GM23338 (cell line): ENCODE data around the gene TOLLIP. TPM values are rescaled to one million over a fixed set of nuclear protein-coding genes. Genes with fewer than 3 reads are reported as not detected.

Source experiments
- ATAC-seq: fragments of 200-7000 bp; cut with Tn5 transposase; 3 replicates; pipeline ENCODE4 v1.9.1; 2020
- DNase-seq: peaks from one replicate; pipeline ENCODE4 v3.0.0-alpha.2; 2015; ENCODE audit warnings: low spot score
- H2AFZ ChIP-seq: fragments of 200-600 bp; sonication (generic); 2 replicates; pipeline ENCODE4 v1.8.0; 2016; ENCODE audit warnings: antibody characterized with exemption, mild to moderate bottlenecking, moderate library complexity
- H3F3A ChIP-seq: fragments of 200-600 bp; sonication (generic); replicated peaks from 2 replicates; pipeline ENCODE4 v1.8.0; 2017; ENCODE audit warnings: antibody characterized with exemption, mixed run types, low read depth
- H3K27ac ChIP-seq: fragments of 200-600 bp; sonication (generic); 2 replicates; pipeline ENCODE4 v1.6.1; 2016; ENCODE audit warnings: low read depth
- H3K27me3 ChIP-seq: fragments of 200-600 bp; sonication (generic); 2 replicates; pipeline ENCODE4 v1.8.0; 2016; ENCODE audit warnings: mild to moderate bottlenecking, mixed run types, moderate library complexity; ENCODE audit not compliant: insufficient read depth
- H3K36me3 ChIP-seq: fragments of 200-600 bp; sonication (generic); 2 replicates; pipeline ENCODE4 v1.8.0; 2016; ENCODE audit warnings: mild to moderate bottlenecking; ENCODE audit not compliant: insufficient read depth
- H3K4me1 ChIP-seq: fragments of 200-600 bp; sonication (generic); 2 replicates; pipeline ENCODE4 v1.8.0; 2016; ENCODE audit warnings: mild to moderate bottlenecking, moderate library complexity; ENCODE audit not compliant: insufficient read depth
- H3K4me2 ChIP-seq: fragments of 200-600 bp; sonication (generic); 2 replicates; pipeline ENCODE4 v1.7.1; 2017; ENCODE audit warnings: mixed run types
- H3K4me3 ChIP-seq: fragments of 200-600 bp; sonication (generic); 2 replicates; pipeline ENCODE4 v1.6.1; 2016; ENCODE audit warnings: mixed run types
- H3K79me2 ChIP-seq: fragments of 200-600 bp; sonication (generic); replicated peaks from 2 replicates; pipeline ENCODE4 v1.8.0; 2017; ENCODE audit warnings: mild to moderate bottlenecking; ENCODE audit not compliant: insufficient read depth
- H3K9me2 ChIP-seq: fragments of 200-600 bp; sonication (generic); 2 replicates; pipeline ENCODE4 v1.8.0; 2017; ENCODE audit not compliant: insufficient read depth
- H4K20me1 ChIP-seq: fragments of 200-600 bp; sonication (generic); replicated peaks from 2 replicates; pipeline ENCODE4 v1.8.0; 2017; ENCODE audit warnings: mild to moderate bottlenecking; ENCODE audit not compliant: insufficient read depth
- H3K27ac Mint-ChIP-seq: 2 replicates; pipeline ENCODE4 v1.8.0; 2020; ENCODE audit warnings: inconsistent platforms, mild to moderate bottlenecking, moderate library complexity, mixed read lengths
- H3K27me3 Mint-ChIP-seq: 3 replicates; pipeline ENCODE4 v1.8.0; 2022; ENCODE audit warnings: low read depth, mild to moderate bottlenecking, moderate library complexity, mixed read lengths, inconsistent platforms; ENCODE audit not compliant: insufficient read depth, poor library complexity
- H3K36me3 Mint-ChIP-seq: 3 replicates; pipeline ENCODE4 v1.8.0; 2021; ENCODE audit warnings: low read depth, mild to moderate bottlenecking, inconsistent platforms, moderate library complexity, mixed read lengths
- H3K4me1 Mint-ChIP-seq: 3 replicates; pipeline ENCODE4 v1.8.0; 2020; ENCODE audit warnings: mild to moderate bottlenecking, inconsistent platforms, mixed read lengths
- H3K4me3 Mint-ChIP-seq: 3 replicates; pipeline ENCODE4 v1.8.0; 2021; ENCODE audit warnings: moderate library complexity, mild to moderate bottlenecking, inconsistent platforms, mixed read lengths
- H3K9me3 Mint-ChIP-seq: 3 replicates; pipeline ENCODE4 v1.8.0; 2020; ENCODE audit warnings: moderate library complexity, mild to moderate bottlenecking, inconsistent platforms, mixed read lengths
- EZH2 ChIP-seq: fragments of 200-600 bp; sonication (generic); IDR thresholded peaks from one replicate; pipeline ENCODE4 v1.8.0; 2017; ENCODE audit warnings: antibody characterized with exemption, mild to moderate bottlenecking, low read depth; ENCODE audit not compliant: unreplicated experiment
- EZH2phosphoT487 ChIP-seq: fragments of 200-600 bp; sonication (generic); IDR thresholded peaks from one replicate; pipeline ENCODE4 v1.8.1; 2018; ENCODE audit warnings: antibody characterized with exemption; ENCODE audit not compliant: unreplicated experiment
- ZNF331 ChIP-seq: fragments of 250-450 bp; sonication (Bioruptor Pico); IDR thresholded peaks from 2 replicates; pipeline ENCODE4 v1.5.0; 2020; ENCODE audit warnings: low read depth, mild to moderate bottlenecking, moderate library complexity
- ZNF462 ChIP-seq: fragments of 250-450 bp; sonication (Bioruptor Pico); IDR thresholded peaks from 2 replicates; pipeline ENCODE4 v1.5.0; 2020; ENCODE audit warnings: mild to moderate bottlenecking, moderate library complexity
- polyA plus RNA-seq: library from polyadenylated mRNA; unstranded; fragments of >200 nt; fragmentation: Nextera tagmentation; extraction: Ambion mirVana; gene quantifications from 2 replicates; pipeline ENCODE4 v1.2.1, GENCODE V29; 2016
- total RNA-seq: library from RNA; depleted of rRNA; stranded (reverse); fragments of >200 nt; shearing (Covaris generic); gene quantifications from 2 replicates; pipeline ENCODE4 v1.2.3, GENCODE V29; 2014
- TF ChIP-seq, protein P1 (sequence below): IDR thresholded peaks from 2 replicates; pipeline ENCODE4 v1.6.1; 2016; ENCODE audit warnings: antibody characterized with exemption

The TOLLIP gene
- total and polyA plus RNA-seq, 2 experiments from 2014 or later = 13.5 to 18.0 TPM

DNA sequence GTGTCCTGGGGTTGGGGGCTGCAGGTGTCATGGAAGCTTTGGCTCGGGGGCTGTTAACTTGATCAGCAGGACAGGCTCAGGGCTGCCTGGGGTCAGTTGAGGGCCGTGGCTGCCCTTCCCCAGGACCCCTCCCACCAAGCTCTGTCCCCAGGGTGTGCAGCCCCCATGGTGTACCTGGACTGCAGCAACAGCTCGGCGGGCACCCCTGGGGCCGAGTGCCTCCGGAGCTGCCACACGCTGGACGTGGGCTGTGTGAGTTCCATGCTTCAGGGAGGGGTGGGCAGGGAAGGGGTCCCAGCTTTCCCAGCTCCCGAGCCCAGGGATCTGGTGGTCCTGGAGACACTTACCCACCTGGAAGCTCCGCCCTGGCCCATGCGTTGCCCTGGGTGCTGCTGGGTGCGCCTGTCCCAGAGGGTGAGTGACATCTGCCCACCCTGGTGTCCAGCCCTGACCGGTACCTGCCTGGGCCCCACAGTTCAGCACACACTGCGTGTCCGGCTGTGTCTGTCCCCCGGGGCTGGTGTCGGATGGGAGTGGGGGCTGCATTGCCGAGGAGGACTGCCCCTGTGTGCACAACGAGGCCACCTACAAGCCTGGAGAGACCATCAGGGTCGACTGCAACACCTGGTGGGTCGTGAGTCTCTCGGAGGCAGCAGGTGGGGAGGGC, 75.2 kb downstream of the TOLLIP start:
- Mint-ChIP-seq H3K27me3 (peaks cover 2% of the 10 kb centered on the region), H3K4me3 (no peak overlapping the region), H3K27ac (no peak overlapping the region), H3K9me3 (no peaks in the 10 kb centered on the region; the same call in 2 of the 3 replicates), H3K4me1 (no peaks in the 10 kb centered on the region), H3K36me3 (no peaks in the 10 kb centered on the region)
- ATAC-seq (no peak), DNase-seq (no peak)
- no peaks in the 10 kb centered on the region for H3K27me3 ChIP-seq
- no peak overlapping the region for H3K4me2 ChIP-seq
- no peaks in the 10 kb centered on the region for H3F3A ChIP-seq
- no peak for TF ChIP-seq ZNF331
- TF ChIP-seq, protein P1, sequence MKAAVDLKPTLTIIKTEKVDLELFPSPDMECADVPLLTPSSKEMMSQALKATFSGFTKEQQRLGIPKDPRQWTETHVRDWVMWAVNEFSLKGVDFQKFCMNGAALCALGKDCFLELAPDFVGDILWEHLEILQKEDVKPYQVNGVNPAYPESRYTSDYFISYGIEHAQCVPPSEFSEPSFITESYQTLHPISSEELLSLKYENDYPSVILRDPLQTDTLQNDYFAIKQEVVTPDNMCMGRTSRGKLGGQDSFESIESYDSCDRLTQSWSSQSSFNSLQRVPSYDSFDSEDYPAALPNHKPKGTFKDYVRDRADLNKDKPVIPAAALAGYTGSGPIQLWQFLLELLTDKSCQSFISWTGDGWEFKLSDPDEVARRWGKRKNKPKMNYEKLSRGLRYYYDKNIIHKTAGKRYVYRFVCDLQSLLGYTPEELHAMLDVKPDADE = no peak
- TF ChIP-seq EZH2 = no peak
- TF ChIP-seq EZH2phosphoT487 = no peak
- no peak for TF ChIP-seq ZNF462 (CRISPR knock-in tag)
- no peaks in the 10 kb centered on the region for H4K20me1 ChIP-seq
- no peaks in the 10 kb centered on the region for H3K9me2 ChIP-seq
- H3K36me3 ChIP-seq = no peaks in the 10 kb centered on the region
- no peak overlapping the region for H2AFZ ChIP-seq
- H3K4me1 ChIP-seq = no peaks in the 10 kb centered on the region
- no peak overlapping the region for H3K4me3 ChIP-seq
- H3K27ac ChIP-seq = no peak overlapping the region
- no peaks in the 10 kb centered on the region for H3K79me2 ChIP-seq
